Astrocyte of the spinal cord (primary cell): ENCODE measurements around the gene SOX30.

Source experiments
- DNase-seq: peaks from one replicate; pipeline ENCODE4 v3.0.0; 2011; ENCODE audit warnings: low read depth, low spot score
- H3K4me3 ChIP-seq: 2 replicates; pipeline ENCODE4 v1.5.1; 2011; ENCODE audit warnings: low read depth, mild to moderate bottlenecking, low read length, moderate library complexity
- CTCF ChIP-seq: IDR thresholded peaks from 2 replicates; pipeline ENCODE4 v1.5.1; 2012; ENCODE audit warnings: low read depth, mild to moderate bottlenecking, low read length, inconsistent platforms
- in situ Hi-C: cut with HindIII; loops from 2 replicates; pipeline ENCODE4 v1.10.0; 2017; ENCODE audit warnings: low sequenced_read_pairs

SOX30 gene

GRCh38 chr5:157658893-157659292 is 6.7 kb upstream of the SOX30 start:
- H3K4me3 ChIP-seq = no peak overlapping the region
- in situ Hi-C loops = no loop called here
- TF ChIP-seq CTCF = no peak
- DNase-seq = no peak

DNA sequence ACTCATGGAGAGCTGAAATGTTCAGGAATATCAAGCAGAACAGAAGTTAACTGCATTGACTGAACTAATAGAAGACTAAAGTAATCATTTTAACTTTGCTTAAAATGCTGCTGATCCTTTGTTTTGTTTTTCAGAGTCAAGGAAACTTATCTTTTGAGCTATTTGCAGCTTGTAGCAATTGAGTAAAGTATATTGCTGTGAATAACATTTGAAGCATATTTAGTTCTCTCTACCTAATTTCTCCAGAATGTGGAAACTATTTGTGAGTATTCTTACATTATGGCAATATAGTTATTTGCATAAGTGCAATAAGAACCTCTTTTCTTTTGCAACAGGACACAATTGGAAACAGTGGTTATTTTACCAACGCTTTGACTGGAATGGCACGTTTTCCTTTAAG is 5.3 kb upstream of the SOX30 start:
- no peak overlapping the region for H3K4me3 ChIP-seq
- peak; percentile 8 for DNase-seq
- in situ Hi-C loops = no loop called here
- no peak for TF ChIP-seq CTCF

DNA sequence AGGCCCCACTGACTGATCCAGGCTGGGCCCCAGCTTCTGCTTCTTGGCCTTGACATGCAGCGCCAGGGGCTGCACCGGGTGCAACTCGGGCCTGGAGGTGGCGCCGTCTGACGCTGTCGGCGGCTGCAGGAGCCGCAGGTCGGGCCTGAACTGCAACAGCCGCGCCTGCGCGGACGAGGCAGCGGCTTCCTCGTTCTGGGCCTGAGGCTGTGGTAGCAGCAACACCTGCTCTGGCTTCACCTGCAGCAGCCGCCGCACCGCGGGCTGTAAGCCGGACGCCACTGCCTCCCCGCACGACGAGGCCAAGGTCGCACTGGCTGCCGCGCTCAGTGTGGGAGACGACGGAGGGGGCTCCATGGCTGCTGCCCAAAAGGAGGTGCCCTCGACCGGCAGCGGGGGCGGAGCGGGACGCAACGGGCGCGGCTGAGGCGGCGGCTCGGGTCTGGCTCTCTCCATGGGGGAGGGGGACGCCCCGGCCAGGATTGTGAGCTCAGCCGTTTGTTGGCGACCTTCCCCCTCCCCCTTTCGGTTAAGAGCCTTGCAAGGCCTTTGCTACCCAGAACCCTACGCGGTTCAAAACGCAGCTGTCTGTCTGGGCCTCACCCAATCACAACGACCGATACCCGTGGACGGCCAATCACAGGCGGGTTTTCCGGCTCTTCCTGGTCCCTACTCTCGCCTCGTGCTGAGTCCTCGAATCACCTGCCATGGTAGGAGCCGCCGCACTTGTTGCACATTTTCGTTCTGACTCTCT is 438 bp downstream of the SOX30 start:
- peak; percentile 35 for DNase-seq
- in situ Hi-C loops = no loop called here
- TF ChIP-seq CTCF = peak; percentile 28
- H3K4me3 ChIP-seq = peak overlapping the region; percentile 19

DNA sequence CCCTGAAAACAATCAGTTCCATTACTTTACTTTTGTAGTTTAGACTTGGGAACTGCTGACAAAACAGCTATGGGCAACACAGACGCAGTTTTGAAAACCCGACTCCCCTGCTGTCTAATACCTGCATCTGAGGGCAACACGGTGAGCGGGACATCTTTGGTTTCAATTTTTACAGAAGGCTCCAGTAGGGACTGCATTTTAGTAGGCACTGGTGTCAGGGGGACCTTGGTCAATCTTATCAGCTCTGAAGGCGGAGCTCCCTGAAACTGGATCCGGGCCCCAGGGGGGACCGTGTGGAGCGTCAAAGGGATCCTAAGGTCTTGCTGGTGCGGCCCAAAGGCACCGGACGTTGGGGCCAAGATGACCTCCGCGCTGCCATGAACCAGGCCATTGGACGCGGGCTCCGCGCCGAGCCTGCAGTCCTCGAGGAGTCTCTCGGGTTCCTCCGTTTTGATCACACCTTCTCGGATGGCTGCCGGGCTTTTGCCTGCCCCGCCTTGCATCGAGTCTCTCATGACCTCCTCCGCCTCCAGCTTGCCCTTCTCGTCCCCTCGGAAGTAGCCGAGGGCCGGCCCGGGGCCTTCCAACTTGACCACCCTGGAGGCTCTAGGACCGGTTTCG is 1.1 kb downstream of the SOX30 start:
- no peak overlapping the region for H3K4me3 ChIP-seq
- no peak for TF ChIP-seq CTCF
- in situ Hi-C loops = no loop called here
- no peak for DNase-seq

GRCh38 chr5:157649101-157649500 is 3.1 kb downstream of the SOX30 start:
- TF ChIP-seq CTCF = no peak
- H3K4me3 ChIP-seq = no peak overlapping the region
- DNase-seq = no peak
- in situ Hi-C loops = no loop called here

GRCh38 chr5:157648275-157648990 is 3.8 kb downstream of the SOX30 start:
- DNase-seq = peak; percentile 42
- no peak for TF ChIP-seq CTCF
- H3K4me3 ChIP-seq = no peak overlapping the region
- in situ Hi-C loops = no loop called here
